NCI-H526 treated with DMSO at 0.1 percent for 48 hours (cell line): Measurements from ENCODE around the gene OR1E1.
"Not testable (repeated sequence)": the region's sequence is repeated elsewhere in the genome, so short reads cannot be mapped to it uniquely, and the experiment has no call there.

Experiments
- DNase-seq: peaks from one replicate; lab custom pipeline; 2025; lab: John Stamatoyannopoulos, UW

The OR1E1 gene, protein sequence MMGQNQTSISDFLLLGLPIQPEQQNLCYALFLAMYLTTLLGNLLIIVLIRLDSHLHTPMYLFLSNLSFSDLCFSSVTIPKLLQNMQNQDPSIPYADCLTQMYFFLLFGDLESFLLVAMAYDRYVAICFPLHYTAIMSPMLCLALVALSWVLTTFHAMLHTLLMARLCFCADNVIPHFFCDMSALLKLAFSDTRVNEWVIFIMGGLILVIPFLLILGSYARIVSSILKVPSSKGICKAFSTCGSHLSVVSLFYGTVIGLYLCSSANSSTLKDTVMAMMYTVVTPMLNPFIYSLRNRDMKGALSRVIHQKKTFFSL

GRCh38 chr17:3398310-3398709 is at the start of gene OR1E1:
OR1E1 (minus strand) TSS chr17:3398410; CDS start chr17:3398410, 0 bp downstream.
- no peak for DNase-seq

- DNase-seq = no peak
Measured at GRCh38 chr17:3447625-3448024, 49.4 kb upstream of the OR1E1 start.

DNA sequence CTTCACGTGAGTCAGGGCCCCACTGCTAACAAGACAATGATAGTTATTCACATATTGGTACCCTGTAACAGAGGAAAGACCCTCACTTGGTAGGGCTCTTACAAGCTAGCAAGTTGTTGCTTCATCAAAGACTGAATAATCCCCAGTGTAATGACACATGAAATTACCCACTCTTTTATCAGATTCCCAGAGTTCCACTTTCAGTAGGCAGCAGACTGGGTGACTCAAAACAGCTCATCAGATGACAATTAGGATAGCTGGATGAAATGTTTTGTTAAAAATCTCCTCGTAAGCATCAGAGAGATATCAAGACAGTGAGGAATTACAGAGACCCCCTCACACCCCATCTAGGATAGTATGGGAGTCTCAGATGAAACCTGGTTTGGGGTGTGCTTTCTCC is 42.2 kb upstream of the OR1E1 start:
- DNase-seq = no peak

DNA sequence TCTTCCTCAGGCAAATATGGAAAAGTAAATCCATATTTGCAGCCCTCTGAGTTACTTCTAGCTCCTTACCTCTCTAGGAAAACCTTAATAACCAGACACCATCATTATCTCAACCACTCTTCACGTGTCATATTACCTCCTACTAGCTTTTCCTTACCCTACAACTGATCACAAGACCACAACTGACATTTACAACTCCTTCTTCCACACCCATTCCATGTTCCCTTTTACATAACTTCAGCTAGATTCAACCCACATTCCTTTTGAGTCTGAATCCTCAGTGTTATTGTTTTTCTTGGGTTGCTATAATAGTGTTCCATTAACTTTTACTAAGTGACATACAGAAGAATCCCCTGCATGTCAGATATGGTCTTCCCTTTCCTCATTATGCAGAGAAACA is 40.2 kb upstream of the OR1E1 start:
- no peak for DNase-seq

DNA sequence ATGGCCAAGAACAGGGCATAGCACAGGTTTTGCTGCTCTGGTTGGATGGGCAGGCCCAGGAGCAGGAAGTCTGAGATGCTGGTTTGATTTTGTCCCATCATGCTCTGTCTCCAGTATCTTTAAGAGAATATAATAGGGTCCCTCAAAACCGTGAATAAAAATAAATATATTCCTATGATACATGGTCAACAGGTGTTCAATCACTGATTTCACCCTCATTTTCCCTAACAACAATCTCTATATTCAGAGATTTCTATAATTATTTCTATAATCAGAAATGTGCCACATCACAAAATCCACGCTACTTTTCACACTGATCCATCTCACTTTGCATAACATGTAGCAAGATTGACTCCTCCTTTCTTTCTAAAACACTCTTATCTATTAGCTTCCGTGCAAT is 35.5 kb upstream of the OR1E1 start, which contains the start of gene OR1E2:
TSS of gene OR1E2 (minus strand) at position 101 of the 400 bp plus-strand sequence. CDS start at position 101, 0 bp downstream.
- DNase-seq = no peak

GRCh38 chr17:3433215-3433614 is 35.0 kb upstream of the OR1E1 start:
- DNase-seq = not testable (repeated sequence)

- DNase-seq = no peak
Measured at GRCh38 chr17:3418222-3418621, 20.0 kb upstream of the OR1E1 start.

- no peak for DNase-seq
Measured at GRCh38 chr17:3415610-3416009, 17.4 kb upstream of the OR1E1 start.

DNA sequence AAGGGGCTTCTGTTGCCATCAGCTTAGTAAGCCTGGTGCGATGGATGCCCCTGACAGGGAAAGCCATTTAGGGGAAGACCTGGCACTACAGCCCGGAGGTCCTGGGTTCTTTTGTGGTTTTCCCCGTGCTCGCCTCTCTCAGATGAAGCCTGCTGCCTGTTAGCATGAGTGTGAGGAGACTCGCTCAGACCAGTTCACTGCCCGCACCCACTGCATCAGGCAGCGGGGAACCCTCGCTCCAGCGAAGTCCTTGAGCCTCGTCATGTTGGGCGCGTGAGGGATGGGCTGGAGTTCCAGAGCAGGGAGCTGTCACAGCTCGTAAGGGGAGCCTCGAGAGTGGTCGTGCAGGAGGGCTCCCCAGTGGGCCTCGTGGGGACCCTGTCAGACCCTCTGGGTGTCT is 14.0 kb upstream of the OR1E1 start:
- not testable (repeated sequence) for DNase-seq

- DNase-seq = no peak
Measured at GRCh38 chr17:3411070-3411469, 12.9 kb upstream of the OR1E1 start, which contains the start of gene OR3A3. OR3A3 (plus strand) TSS chr17:3411370.

GRCh38 chr17:3403856-3404255 is 5.6 kb upstream of the OR1E1 start:
- not testable (repeated sequence) for DNase-seq

- DNase-seq = no peak
Measured at GRCh38 chr17:3401786-3402185, 3.6 kb upstream of the OR1E1 start.

DNA sequence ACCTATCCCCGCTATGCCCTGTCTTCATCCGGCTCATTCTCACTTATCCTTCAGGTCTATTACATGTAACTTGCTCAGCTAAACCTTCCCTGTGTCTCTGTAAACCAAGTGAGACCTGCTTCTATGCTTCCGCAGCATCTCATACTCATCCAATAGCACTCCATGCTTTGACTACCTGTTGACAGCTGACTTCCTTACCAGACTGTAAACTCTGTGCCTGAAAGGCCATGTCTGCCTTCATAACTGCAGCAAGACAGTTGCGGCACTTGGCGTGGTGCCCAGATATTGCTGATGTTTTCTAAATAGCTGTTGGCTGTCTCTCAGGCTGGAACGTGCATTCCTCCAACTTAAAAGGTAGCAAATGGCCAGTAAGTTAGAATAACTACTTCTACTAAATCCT is 1.8 kb upstream of the OR1E1 start:
- no peak for DNase-seq

DNA sequence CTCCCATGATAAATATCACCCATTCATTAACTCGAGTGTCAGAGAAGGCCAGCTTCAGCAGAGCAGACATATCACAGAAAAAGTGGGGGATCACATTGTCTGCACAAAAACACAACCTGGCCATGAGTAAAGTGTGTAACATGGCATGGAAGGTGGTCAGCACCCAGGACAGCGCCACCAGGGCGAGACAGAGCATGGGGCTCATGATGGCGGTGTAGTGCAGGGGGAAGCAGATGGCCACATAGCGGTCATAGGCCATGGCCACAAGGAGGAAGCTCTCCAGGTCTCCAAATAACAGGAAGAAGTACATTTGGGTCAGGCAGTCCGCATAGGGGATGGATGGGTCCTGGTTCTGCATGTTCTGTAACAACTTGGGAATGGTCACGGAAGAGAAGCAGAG is 409 bp downstream of the OR1E1 start:
- DNase-seq = not testable (repeated sequence)

- no peak for DNase-seq
Measured at GRCh38 chr17:3389791-3390190, 8.4 kb downstream of the OR1E1 start.

DNA sequence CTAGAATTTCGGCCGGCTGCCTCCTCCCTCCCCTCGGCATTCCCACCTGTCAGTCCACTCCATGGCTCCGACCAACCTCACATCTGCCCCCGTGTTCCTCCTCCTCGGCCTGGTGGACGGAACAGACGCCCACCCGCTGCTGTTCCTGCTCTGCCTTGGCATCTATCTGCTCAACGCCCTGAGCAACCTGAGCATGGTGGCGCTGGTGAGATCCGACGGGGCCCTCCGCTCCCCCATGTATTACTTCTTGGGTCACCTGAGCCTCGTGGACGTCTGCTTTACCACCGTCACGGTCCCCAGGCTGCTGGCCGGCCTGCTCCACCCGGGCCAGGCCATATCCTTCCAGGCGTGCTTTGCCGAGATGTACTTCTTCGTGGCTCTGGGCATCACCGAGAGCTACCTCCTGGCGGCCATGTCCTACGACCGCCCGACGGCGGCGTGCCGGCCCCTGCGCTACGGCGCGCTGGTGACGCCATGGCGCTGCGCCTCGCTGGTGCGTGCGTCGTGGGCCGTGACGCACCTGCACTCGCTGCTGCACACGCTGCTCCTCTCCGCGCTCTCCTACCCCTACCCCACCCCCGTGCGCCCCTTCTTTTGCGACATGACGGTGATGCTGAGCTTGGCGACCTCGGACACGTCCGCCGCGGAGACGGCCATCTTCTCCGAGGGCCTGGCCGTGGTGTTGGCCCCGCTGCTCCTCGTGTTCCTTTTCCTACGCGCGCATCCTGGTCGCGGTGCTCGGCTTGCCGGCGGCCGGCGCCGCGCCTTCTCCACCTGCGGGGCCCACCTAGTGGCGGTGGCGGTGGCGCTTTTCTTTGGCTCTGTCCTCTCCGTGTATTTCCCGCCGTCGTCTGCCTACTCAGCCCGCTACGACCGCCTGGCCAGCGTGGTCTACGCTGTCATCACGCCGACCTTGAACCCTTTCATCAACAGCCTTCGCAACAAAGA is 12.1 kb downstream of the OR1E1 start, which contains the start of gene OR3A2:
TSS of gene OR3A2 (minus strand) at position 440 of the 948 bp plus-strand sequence.
- DNase-seq = no peak

- DNase-seq = no peak
Measured at GRCh38 chr17:3381957-3382356, 16.3 kb downstream of the OR1E1 start.

- DNase-seq = no peak
Measured at GRCh38 chr17:3378321-3378720, 19.9 kb downstream of the OR1E1 start.

GRCh38 chr17:3371167-3371566 is 27.0 kb downstream of the OR1E1 start:
- not testable (repeated sequence) for DNase-seq
